Ishikawa (cell line): ENCODE measurements around the gene PHGDH.

Source experiments
- CEBPB ChIP-seq: IDR thresholded peaks from 2 replicates; pipeline ENCODE4 v1.6.1; 2012
- CREB1 ChIP-seq: IDR thresholded peaks from 2 replicates; pipeline ENCODE4 v1.6.1; 2012; ENCODE audit warnings: low read depth
- EGR1 ChIP-seq: IDR thresholded peaks from 2 replicates; pipeline ENCODE4 v1.6.1; 2012
- EP300 ChIP-seq: IDR thresholded peaks from 2 replicates; pipeline ENCODE4 v1.6.1; 2012; ENCODE audit warnings: borderline replicate concordance
- FOXM1 ChIP-seq: IDR thresholded peaks from 2 replicates; pipeline ENCODE4 v1.6.1; 2012; ENCODE audit warnings: low read depth, borderline replicate concordance
- NFIC ChIP-seq: IDR thresholded peaks from 2 replicates; pipeline ENCODE4 v1.6.1; 2012
- RAD21 ChIP-seq: IDR thresholded peaks from 2 replicates; pipeline ENCODE4 v1.6.1; 2012; ENCODE audit warnings: low read depth
- REST ChIP-seq: IDR thresholded peaks from 2 replicates; pipeline ENCODE4 v1.6.1; 2012; ENCODE audit warnings: low read depth, mild to moderate bottlenecking
- TAF1 ChIP-seq: IDR thresholded peaks from 2 replicates; pipeline ENCODE4 v1.6.1; 2012; ENCODE audit warnings: low read depth, mild to moderate bottlenecking
- TCF12 ChIP-seq: IDR thresholded peaks from 2 replicates; pipeline ENCODE4 v1.6.1; 2012; ENCODE audit warnings: low read depth
- TEAD4 ChIP-seq: IDR thresholded peaks from 2 replicates; pipeline ENCODE4 v1.6.1; 2012
- USF1 ChIP-seq: IDR thresholded peaks from 2 replicates; pipeline ENCODE4 v1.6.1; 2012
- YY1 ChIP-seq: IDR thresholded peaks from 2 replicates; pipeline ENCODE4 v1.6.1; 2012; ENCODE audit warnings: low read depth
- ZBTB7A ChIP-seq: IDR thresholded peaks from 2 replicates; pipeline ENCODE4 v1.6.1; 2012; ENCODE audit warnings: low read depth
- TF ChIP-seq, protein P1 (sequence below): IDR thresholded peaks from 2 replicates; pipeline ENCODE4 v1.6.1; 2012

The PHGDH gene

DNA sequence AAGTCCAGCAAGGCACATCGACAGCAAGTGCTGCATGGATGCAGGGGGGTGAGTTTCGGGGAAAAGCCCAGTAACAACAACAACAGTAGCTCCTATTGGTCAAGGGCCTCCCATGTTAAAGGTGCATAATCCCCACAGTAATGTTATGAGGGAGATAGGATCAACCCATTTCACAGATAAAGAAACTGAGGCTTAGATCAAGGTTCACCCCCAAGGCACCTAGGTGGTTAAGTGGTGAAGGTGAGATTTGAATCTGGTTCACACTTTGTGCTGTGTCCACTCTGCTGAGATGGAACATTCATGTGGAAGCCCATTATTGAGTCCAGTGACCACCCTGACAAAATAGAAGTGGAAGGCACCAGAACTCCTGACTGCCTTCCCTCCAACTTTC lies 24.9 kb downstream of the PHGDH start:
- TF ChIP-seq YY1 = no peak
- TF ChIP-seq EP300 = no peak
- no peak for TF ChIP-seq CEBPB
- TF ChIP-seq FOXM1 = no peak
- no peak for TF ChIP-seq REST
- TF ChIP-seq EGR1 = no peak
- no peak for TF ChIP-seq TEAD4
- no peak for TF ChIP-seq TAF1
- TF ChIP-seq, protein P1, sequence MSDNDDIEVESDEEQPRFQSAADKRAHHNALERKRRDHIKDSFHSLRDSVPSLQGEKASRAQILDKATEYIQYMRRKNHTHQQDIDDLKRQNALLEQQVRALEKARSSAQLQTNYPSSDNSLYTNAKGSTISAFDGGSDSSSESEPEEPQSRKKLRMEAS = no peak
- TF ChIP-seq CREB1 = no peak
- TF ChIP-seq RAD21 = no peak
- no peak for TF ChIP-seq TCF12
- no peak for TF ChIP-seq USF1
- TF ChIP-seq ZBTB7A = no peak
- TF ChIP-seq NFIC = no peak

DNA sequence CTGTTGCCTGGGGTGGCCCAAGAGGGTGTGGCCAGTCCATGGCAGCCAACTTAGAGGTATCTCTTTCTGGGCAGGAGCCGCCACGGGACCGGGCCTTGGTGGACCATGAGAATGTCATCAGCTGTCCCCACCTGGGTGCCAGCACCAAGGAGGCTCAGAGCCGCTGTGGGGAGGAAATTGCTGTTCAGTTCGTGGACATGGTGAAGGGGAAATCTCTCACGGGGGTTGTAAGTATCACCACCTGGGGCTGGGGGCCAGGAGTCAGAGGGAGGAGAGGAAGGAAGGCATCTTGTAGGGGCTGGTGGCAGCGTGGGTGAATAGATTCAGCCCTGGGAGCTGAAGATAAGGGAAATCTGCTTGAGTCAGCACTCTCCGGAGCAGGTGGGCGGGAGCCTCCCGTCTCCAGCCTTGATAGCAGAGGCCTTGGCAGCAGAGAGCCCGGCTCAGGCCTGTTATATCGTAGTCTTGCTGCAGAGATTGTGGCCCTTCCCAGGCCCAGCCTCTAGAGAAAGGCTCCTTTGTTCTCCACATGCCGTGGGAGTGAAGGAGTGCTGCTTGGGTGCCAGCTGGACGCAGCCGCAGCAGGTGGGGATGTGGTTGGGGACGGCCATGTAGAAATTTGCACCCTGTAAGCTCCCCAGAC lies 25.4 kb downstream of the PHGDH start:
- TF ChIP-seq RAD21 = no peak
- no peak for TF ChIP-seq USF1
- TF ChIP-seq CEBPB = no peak
- TF ChIP-seq TAF1 = no peak

- TF ChIP-seq NFIC = no peak
- TF ChIP-seq, protein P1 = no peak
- TF ChIP-seq TEAD4 = no peak
- TF ChIP-seq FOXM1 = no peak
- no peak for TF ChIP-seq ZBTB7A
- TF ChIP-seq TCF12 = no peak
- no peak for TF ChIP-seq CEBPB
- no peak for TF ChIP-seq EGR1
- no peak for TF ChIP-seq REST
- TF ChIP-seq USF1 = no peak
- no peak for TF ChIP-seq RAD21
- TF ChIP-seq CREB1 = no peak
- TF ChIP-seq YY1 = no peak
- no peak for TF ChIP-seq EP300
- no peak for TF ChIP-seq TAF1
Observed at GRCh38 chr1:119738100-119738720, 26.5 kb downstream of the PHGDH start.

GRCh38 chr1:119739150-119739549 lies 27.4 kb downstream of the PHGDH start:
- TF ChIP-seq NFIC (no peak), TEAD4 (no peak), FOXM1 (no peak)
- TF ChIP-seq, protein P1 = no peak

GRCh38 chr1:119740261-119740660 lies 28.5 kb downstream of the PHGDH start:
- TF ChIP-seq USF1 (no peak), RAD21 (no peak), REST (no peak), FOXM1 (no peak), CREB1 (no peak), NFIC (no peak), CEBPB (no peak), YY1 (no peak), TCF12 (no peak), TEAD4 (no peak), ZBTB7A (no peak), TAF1 (no peak), EGR1 (no peak), EP300 (no peak)
- TF ChIP-seq, protein P1 = no peak
